ENCODE results near the gene RPS15.
A peak's percentile ranks its signal among the peaks of the same experiment; 100 is the strongest.

RPS15 gene

GRCh38 chr19:1401889-1402217, 36.3 kb upstream of the RPS15 start:
- POLR2A ChIA-PET, result no interaction called here
- DNase-seq (ENCODE audit: extremely low spot score), result no peak
- TF ChIP-seq NFRKB (IDR thresholded peaks at IDR 0.05) (no peak), PKNOX1 (IDR thresholded peaks at IDR 0.05) (no peak), ZNF384 (IDR thresholded peaks at IDR 0.05) (no peak), SUZ12 (IDR thresholded peaks at IDR 0.05) (no peak), LEF1 (IDR thresholded peaks at IDR 0.05; ENCODE audit: borderline replicate concordance) (no peak), SP1 (IDR thresholded peaks at IDR 0.05) (no peak), FOXA1 (IDR thresholded peaks at IDR 0.05) (no peak), ELF4 (IDR thresholded peaks at IDR 0.05) (no peak), HDGF (IDR thresholded peaks at IDR 0.05; ENCODE audit: borderline replicate concordance) (no peak), ARNT (IDR thresholded peaks at IDR 0.05) (no peak), TARDBP (IDR thresholded peaks at IDR 0.05) (no peak)
- CTCF ChIA-PET, result no interaction called here

GRCh38 chr19:1402411-1403070, 35.7 kb upstream of the RPS15 start:
- DNase-seq (ENCODE audit: extremely low spot score), result no peak
- POLR2A ChIA-PET, result interaction anchor here (1.0 to 2.1 kb wide), 3 partner anchors 11 to 133 kb away, joined by 4 to 19 read pairs (median 5); partner anchors contain the start of gene CIRBP
- CTCF ChIA-PET, result interaction anchor here (0.6 to 1.2 kb wide), 2 partner anchors 51 to 101 kb away, joined by 3 to 4 read pairs; no protein-coding TSS in a partner anchor
- TF ChIP-seq SP1 (IDR thresholded peaks at IDR 0.05), result no peak
- no peak for TF ChIP-seq LEF1 (IDR thresholded peaks at IDR 0.05; ENCODE audit: borderline replicate concordance)
- no peak for TF ChIP-seq NFRKB (IDR thresholded peaks at IDR 0.05)
- no peak for TF ChIP-seq FOXA1 (IDR thresholded peaks at IDR 0.05)
- TF ChIP-seq FOXK2 (IDR thresholded peaks at IDR 0.05), result no peak
- TF ChIP-seq CTBP1 (IDR thresholded peaks at IDR 0.05; ENCODE audit: borderline replicate concordance), result no peak
- no peak for TF ChIP-seq BHLHE40 (IDR thresholded peaks at IDR 0.05; ENCODE audit: borderline replicate concordance)
- TF ChIP-seq SUZ12 (IDR thresholded peaks at IDR 0.05), result no peak
- TF ChIP-seq HDGF (IDR thresholded peaks at IDR 0.05; ENCODE audit: borderline replicate concordance), result no peak
- TF ChIP-seq PKNOX1 (IDR thresholded peaks at IDR 0.05), result no peak
- TF ChIP-seq ZNF384 (IDR thresholded peaks at IDR 0.05), result no peak
- no peak for TF ChIP-seq ARNT (IDR thresholded peaks at IDR 0.05)
- TF ChIP-seq ELF4 (IDR thresholded peaks at IDR 0.05), result no peak
- no peak for TF ChIP-seq FOXM1 (IDR thresholded peaks at IDR 0.05; ENCODE audit: borderline replicate concordance)
- no peak for TF ChIP-seq L3MBTL2 (conservative IDR thresholded peaks at IDR 0.05)

GRCh38 chr19:1406774-1407527, 31.2 kb upstream of the RPS15 start:
- CTCF ChIA-PET, result no interaction called here
- TF ChIP-seq L3MBTL2 (conservative IDR thresholded peaks at IDR 0.05), result peak; percentile 90
- TF ChIP-seq FOXA1 (IDR thresholded peaks at IDR 0.05), result no peak
- peak; percentile 96 for DNase-seq (ENCODE audit: extremely low spot score)
- POLR2A ChIA-PET, result no interaction called here

- TF ChIP-seq BHLHE40 (IDR thresholded peaks at IDR 0.05; ENCODE audit: borderline replicate concordance), result no peak
- TF ChIP-seq CTBP1 (IDR thresholded peaks at IDR 0.05; ENCODE audit: borderline replicate concordance), result no peak
- TF ChIP-seq PKNOX1 (IDR thresholded peaks at IDR 0.05), result no peak
- TF ChIP-seq SUZ12 (IDR thresholded peaks at IDR 0.05), result no peak
- no peak for TF ChIP-seq ARNT (IDR thresholded peaks at IDR 0.05)
- TF ChIP-seq ELF4 (IDR thresholded peaks at IDR 0.05), result no peak
- TF ChIP-seq SP1 (IDR thresholded peaks at IDR 0.05), result no peak
- no peak for TF ChIP-seq L3MBTL2 (conservative IDR thresholded peaks at IDR 0.05)
- TF ChIP-seq FOXA1 (IDR thresholded peaks at IDR 0.05), result no peak
- no peak for TF ChIP-seq TARDBP (IDR thresholded peaks at IDR 0.05)
- no peak for TF ChIP-seq HDGF (IDR thresholded peaks at IDR 0.05; ENCODE audit: borderline replicate concordance)
- TF ChIP-seq ZNF384 (IDR thresholded peaks at IDR 0.05), result no peak
- TF ChIP-seq FOXK2 (IDR thresholded peaks at IDR 0.05), result no peak
- TF ChIP-seq LEF1 (IDR thresholded peaks at IDR 0.05; ENCODE audit: borderline replicate concordance), result no peak
- TF ChIP-seq FOXM1 (IDR thresholded peaks at IDR 0.05; ENCODE audit: borderline replicate concordance), result no peak
- no peak for TF ChIP-seq NFRKB (IDR thresholded peaks at IDR 0.05)
- ChIA-PET POLR2A (no interaction called here), CTCF (no interaction called here)
- no peak for DNase-seq (ENCODE audit: extremely low spot score)
Measured at GRCh38 chr19:1407528-1408299, 30.5 kb upstream of the RPS15 start, which contains the start of gene DAZAP1. TSS of gene DAZAP1 (plus strand) at chr19:1407586. CDS start at chr19:1407774, 188 bp downstream.

- ChIA-PET POLR2A (interaction anchor here (1.1 kb wide), 1 partner anchor 139 kb away, joined by 5 read pairs; the partner anchor contains the start of gene CIRBP), CTCF (interaction anchor here (0.6 kb wide), 1 partner anchor 28 kb away, joined by 3 read pairs; no protein-coding TSS in a partner anchor)
- DNase-seq (ENCODE audit: extremely low spot score), result no peak
- TF ChIP-seq PKNOX1 (IDR thresholded peaks at IDR 0.05) (no peak), ARNT (IDR thresholded peaks at IDR 0.05) (no peak), FOXA1 (IDR thresholded peaks at IDR 0.05) (no peak), L3MBTL2 (conservative IDR thresholded peaks at IDR 0.05) (peak; percentile 71), CTBP1 (IDR thresholded peaks at IDR 0.05; ENCODE audit: borderline replicate concordance) (no peak), SP1 (IDR thresholded peaks at IDR 0.05) (no peak)
Measured at GRCh38 chr19:1408300-1409203, 29.6 kb upstream of the RPS15 start.

Measured in HEK293T (cell line).